ENCODE data around the gene WDFY4.

Gene WDFY4

DNA sequence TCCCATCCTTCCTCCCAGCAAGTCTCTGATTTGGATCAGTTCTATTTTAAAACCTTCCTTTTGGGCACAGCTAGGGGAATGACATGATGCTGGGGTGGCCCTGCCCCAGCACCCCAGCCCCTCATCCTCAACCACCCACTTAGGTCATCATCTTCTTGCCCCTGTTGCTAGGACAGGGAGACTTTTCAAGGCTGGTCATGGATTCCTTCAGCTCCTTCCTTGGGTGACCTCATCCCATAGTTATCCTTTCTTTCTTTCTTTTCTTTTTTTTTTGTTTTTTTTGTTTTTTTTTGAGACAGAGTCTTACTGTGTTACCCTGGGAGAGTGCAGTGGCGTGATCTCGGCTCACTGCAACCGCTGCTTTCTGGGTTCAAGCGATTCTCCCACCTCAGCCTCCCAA, 127.2 kb downstream of the WDFY4 start:
- WGBS (ENCODE audit: extremely low coverage, insufficient coverage, low lambda C conversion rate): no CpG with 5 or more reads among the region's 4 CpGs
- Histone ChIP-seq H2BK5ac (ENCODE audit: low read length) (no peak overlapping the region), H3K4ac (ENCODE audit: low read depth, low read length) (no peak overlapping the region)

DNA sequence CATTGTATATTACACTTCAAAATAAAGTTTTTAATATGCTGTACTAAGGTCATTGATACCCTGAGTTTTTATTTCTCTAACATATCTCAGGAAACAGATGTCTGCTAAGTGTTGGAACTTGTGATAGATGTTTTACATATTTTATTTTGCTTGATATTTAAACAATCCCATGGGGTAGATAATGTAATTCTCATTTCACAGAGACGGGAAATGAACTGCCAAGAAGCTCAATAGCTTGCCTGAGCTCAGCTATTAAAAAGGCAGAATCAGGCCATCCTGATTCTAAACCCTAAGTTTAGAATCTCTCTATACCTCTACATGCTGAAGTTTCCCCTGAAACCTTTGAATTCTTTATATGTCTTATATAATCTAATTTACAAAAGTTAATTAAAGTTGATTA, 128.6 kb downstream of the WDFY4 start:
- no peak overlapping the region for H2AK5ac ChIP-seq (ENCODE audit: low read length)
- no peak overlapping the region for H3K56ac ChIP-seq (ENCODE audit: low read length)
- H2BK5ac ChIP-seq (ENCODE audit: low read length): no peak overlapping the region
- H3K18ac ChIP-seq (ENCODE audit: low read length): no peak overlapping the region
- H3K4me1 ChIP-seq (ENCODE audit: control insufficient read depth, low read depth, low read length): no peaks in the 10 kb centered on the region
- H4K8ac ChIP-seq (ENCODE audit: low read depth, low read length): no peak overlapping the region
- no peak overlapping the region for H3K9ac ChIP-seq (ENCODE audit: low read length)
- H3K36me3 ChIP-seq (ENCODE audit: control insufficient read depth, insufficient read depth, low read length): no peaks in the 10 kb centered on the region
- H4K5ac ChIP-seq (ENCODE audit: low read length): no peak overlapping the region
- no peak overlapping the region for H2BK15ac ChIP-seq (replicated peaks; ENCODE audit: low read depth)
- no peak overlapping the region for H3K4me3 ChIP-seq (ENCODE audit: low read length)
- H3K23ac ChIP-seq (ENCODE audit: low read length): no peak overlapping the region
- DNase-seq: no peak
- H3K79me2 ChIP-seq (ENCODE audit: control insufficient read depth, insufficient read depth, low read length): no peaks in the 10 kb centered on the region
- H2BK120ac ChIP-seq (ENCODE audit: low read depth, low read length): no peak overlapping the region
- H3K4ac ChIP-seq (ENCODE audit: low read depth, low read length): no peak overlapping the region
- no peak overlapping the region for H3K4me2 ChIP-seq (ENCODE audit: low read length)
- no CpG with 5 or more reads among the region's 1 CpG for WGBS (ENCODE audit: extremely low coverage, insufficient coverage, low lambda C conversion rate)
- H3K79me1 ChIP-seq (ENCODE audit: low read length): no peaks in the 10 kb centered on the region
- no peaks in the 10 kb centered on the region for H3K27me3 ChIP-seq (ENCODE audit: insufficient read depth, low read length, poor library complexity)
- H3K27ac ChIP-seq (ENCODE audit: low read depth, low read length): no peak overlapping the region

More for the DNA sequence above, 127.2 kb downstream of the WDFY4 start:
- no peak overlapping the region for H3K56ac ChIP-seq (ENCODE audit: low read length)
- H4K8ac ChIP-seq (ENCODE audit: low read depth, low read length): no peak overlapping the region
- H2BK120ac ChIP-seq (ENCODE audit: low read depth, low read length): no peak overlapping the region
- H3K27me3 ChIP-seq (ENCODE audit: insufficient read depth, low read length, poor library complexity): no peaks in the 10 kb centered on the region
- H3K4me3 ChIP-seq (ENCODE audit: low read length): no peak overlapping the region
- no peaks in the 10 kb centered on the region for H3K4me1 ChIP-seq (ENCODE audit: control insufficient read depth, low read depth, low read length)
- H3K18ac ChIP-seq (ENCODE audit: low read length): no peak overlapping the region
- DNase-seq: no peak
- no peaks in the 10 kb centered on the region for H3K79me2 ChIP-seq (ENCODE audit: control insufficient read depth, insufficient read depth, low read length)
- H3K27ac ChIP-seq (ENCODE audit: low read depth, low read length): no peak overlapping the region
- H3K9ac ChIP-seq (ENCODE audit: low read length): no peak overlapping the region
- H3K4me2 ChIP-seq (ENCODE audit: low read length): no peak overlapping the region
- H3K36me3 ChIP-seq (ENCODE audit: control insufficient read depth, insufficient read depth, low read length): no peaks in the 10 kb centered on the region
- no peak overlapping the region for H3K23ac ChIP-seq (ENCODE audit: low read length)
- H3K79me1 ChIP-seq (ENCODE audit: low read length): no peaks in the 10 kb centered on the region
- no peak overlapping the region for H2BK15ac ChIP-seq (replicated peaks; ENCODE audit: low read depth)
- H4K5ac ChIP-seq (ENCODE audit: low read length): no peak overlapping the region
- H2AK5ac ChIP-seq (ENCODE audit: low read length): no peak overlapping the region

- Histone ChIP-seq H3K4me1 (ENCODE audit: control insufficient read depth, low read depth, low read length) (no peaks in the 10 kb centered on the region), H4K8ac (ENCODE audit: low read depth, low read length) (no peak overlapping the region), H3K27ac (ENCODE audit: low read depth, low read length) (no peak overlapping the region), H3K4me2 (ENCODE audit: low read length) (no peak overlapping the region), H3K36me3 (ENCODE audit: control insufficient read depth, insufficient read depth, low read length) (no peaks in the 10 kb centered on the region), H3K56ac (ENCODE audit: low read length) (no peak overlapping the region), H3K4me3 (ENCODE audit: low read length) (no peak overlapping the region), H4K5ac (ENCODE audit: low read length) (no peak overlapping the region), H2BK5ac (ENCODE audit: low read length) (no peak overlapping the region), H3K27me3 (ENCODE audit: insufficient read depth, low read length, poor library complexity) (no peaks in the 10 kb centered on the region), H3K9ac (ENCODE audit: low read length) (no peak overlapping the region), H3K23ac (ENCODE audit: low read length) (no peak overlapping the region), H3K4ac (ENCODE audit: low read depth, low read length) (no peak overlapping the region), H2BK120ac (ENCODE audit: low read depth, low read length) (no peak overlapping the region), H3K18ac (ENCODE audit: low read length) (no peak overlapping the region), H2BK15ac (replicated peaks; ENCODE audit: low read depth) (no peak overlapping the region), H2AK5ac (ENCODE audit: low read length) (no peak overlapping the region), H3K79me1 (ENCODE audit: low read length) (no peaks in the 10 kb centered on the region), H3K79me2 (ENCODE audit: control insufficient read depth, insufficient read depth, low read length) (no peaks in the 10 kb centered on the region)
- DNase-seq: no peak
- no CpG with 5 or more reads among the region's 3 CpGs for WGBS (ENCODE audit: extremely low coverage, insufficient coverage, low lambda C conversion rate)
Observed at GRCh38 chr10:48813825-48814224, 129.2 kb downstream of the WDFY4 start.

DNA sequence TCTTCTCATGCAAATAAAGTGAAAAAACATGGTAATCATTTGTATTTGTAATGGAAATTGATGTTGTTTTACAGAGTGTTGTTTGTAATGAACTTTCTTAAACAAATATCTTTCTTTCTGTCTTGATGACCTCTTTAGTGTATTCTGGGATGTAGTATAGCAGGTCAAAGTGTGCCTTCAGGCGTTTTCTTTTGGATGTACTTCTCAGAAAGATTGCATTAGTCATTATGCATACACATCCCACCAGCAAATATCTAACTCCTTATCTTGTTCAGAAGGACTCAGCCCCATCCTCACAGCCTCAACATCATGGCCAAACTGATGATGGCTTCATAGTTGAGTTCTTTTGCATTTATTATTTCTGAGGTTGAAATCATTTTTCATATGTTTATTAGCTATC, 130.3 kb downstream of the WDFY4 start:
- DNase-seq: no peak
- Histone ChIP-seq H3K18ac (ENCODE audit: low read length) (no peak overlapping the region), H3K4ac (ENCODE audit: low read depth, low read length) (no peak overlapping the region), H3K4me2 (ENCODE audit: low read length) (no peak overlapping the region), H3K79me1 (ENCODE audit: low read length) (no peaks in the 10 kb centered on the region), H2BK120ac (ENCODE audit: low read depth, low read length) (no peak overlapping the region), H3K56ac (ENCODE audit: low read length) (no peak overlapping the region), H3K36me3 (ENCODE audit: control insufficient read depth, insufficient read depth, low read length) (no peaks in the 10 kb centered on the region), H3K79me2 (ENCODE audit: control insufficient read depth, insufficient read depth, low read length) (no peaks in the 10 kb centered on the region), H3K23ac (ENCODE audit: low read length) (no peak overlapping the region), H2BK15ac (replicated peaks; ENCODE audit: low read depth) (no peak overlapping the region), H3K4me3 (ENCODE audit: low read length) (no peak overlapping the region), H3K27ac (ENCODE audit: low read depth, low read length) (no peak overlapping the region), H2BK5ac (ENCODE audit: low read length) (no peak overlapping the region), H2AK5ac (ENCODE audit: low read length) (no peak overlapping the region), H3K9ac (ENCODE audit: low read length) (no peak overlapping the region), H4K5ac (ENCODE audit: low read length) (no peak overlapping the region), H3K4me1 (ENCODE audit: control insufficient read depth, low read depth, low read length) (no peaks in the 10 kb centered on the region), H3K27me3 (ENCODE audit: insufficient read depth, low read length, poor library complexity) (no peaks in the 10 kb centered on the region), H4K8ac (ENCODE audit: low read depth, low read length) (no peak overlapping the region)
- no CpG with 5 or more reads among the region's 1 CpG for WGBS (ENCODE audit: extremely low coverage, insufficient coverage, low lambda C conversion rate)

DNA sequence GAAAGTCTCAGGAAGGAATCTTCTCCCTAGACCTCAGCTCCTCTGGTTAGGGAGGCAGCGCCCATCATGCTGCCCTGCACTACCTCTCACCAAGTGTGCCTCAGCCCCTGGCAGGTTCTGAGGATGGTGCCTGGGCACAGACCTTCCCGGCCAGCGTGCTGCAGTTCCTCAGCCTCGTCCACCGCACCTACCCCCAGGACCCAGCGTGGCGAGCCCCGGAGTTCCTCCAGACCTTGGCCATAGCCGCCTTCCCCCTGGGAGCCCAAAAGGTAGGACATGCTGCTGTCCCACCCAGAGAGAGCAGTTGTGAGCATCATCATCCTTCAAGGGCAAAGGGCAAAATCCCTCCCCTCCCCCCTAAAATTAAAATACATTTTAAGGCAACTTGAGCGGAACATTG, 132.5 kb downstream of the WDFY4 start:
- H3K36me3 ChIP-seq (ENCODE audit: control insufficient read depth, insufficient read depth, low read length): no peaks in the 10 kb centered on the region
- H2BK5ac ChIP-seq (ENCODE audit: low read length): no peak overlapping the region
- no peak overlapping the region for H3K27ac ChIP-seq (ENCODE audit: low read depth, low read length)
- no peak overlapping the region for H3K9ac ChIP-seq (ENCODE audit: low read length)
- no peak overlapping the region for H4K5ac ChIP-seq (ENCODE audit: low read length)
- H2BK120ac ChIP-seq (ENCODE audit: low read depth, low read length): no peak overlapping the region
- H3K23ac ChIP-seq (ENCODE audit: low read length): no peak overlapping the region
- H3K56ac ChIP-seq (ENCODE audit: low read length): no peak overlapping the region
- H3K18ac ChIP-seq (ENCODE audit: low read length): no peak overlapping the region
- H3K79me2 ChIP-seq (ENCODE audit: control insufficient read depth, insufficient read depth, low read length): no peaks in the 10 kb centered on the region
- no peak overlapping the region for H3K4me3 ChIP-seq (ENCODE audit: low read length)
- H2AK5ac ChIP-seq (ENCODE audit: low read length): no peak overlapping the region
- H3K27me3 ChIP-seq (ENCODE audit: insufficient read depth, low read length, poor library complexity): no peaks in the 10 kb centered on the region
- H3K4me2 ChIP-seq (ENCODE audit: low read length): no peak overlapping the region
- H3K4ac ChIP-seq (ENCODE audit: low read depth, low read length): no peak overlapping the region
- no peaks in the 10 kb centered on the region for H3K4me1 ChIP-seq (ENCODE audit: control insufficient read depth, low read depth, low read length)
- no peak overlapping the region for H2BK15ac ChIP-seq (replicated peaks; ENCODE audit: low read depth)
- DNase-seq: no peak
- no CpG with 5 or more reads among the region's 10 CpGs for WGBS (ENCODE audit: extremely low coverage, insufficient coverage, low lambda C conversion rate)
- H4K8ac ChIP-seq (ENCODE audit: low read depth, low read length): no peak overlapping the region
- no peaks in the 10 kb centered on the region for H3K79me1 ChIP-seq (ENCODE audit: low read length)

GRCh38 chr10:48818081-48818480, 133.4 kb downstream of the WDFY4 start:
- no peak overlapping the region for H3K56ac ChIP-seq (ENCODE audit: low read length)
- no peak overlapping the region for H3K4ac ChIP-seq (ENCODE audit: low read depth, low read length)
- H2BK5ac ChIP-seq (ENCODE audit: low read length): no peak overlapping the region
- no peak overlapping the region for H2BK15ac ChIP-seq (replicated peaks; ENCODE audit: low read depth)
- H3K23ac ChIP-seq (ENCODE audit: low read length): no peak overlapping the region
- H4K5ac ChIP-seq (ENCODE audit: low read length): no peak overlapping the region
- no peaks in the 10 kb centered on the region for H3K79me2 ChIP-seq (ENCODE audit: control insufficient read depth, insufficient read depth, low read length)
- WGBS (ENCODE audit: extremely low coverage, insufficient coverage, low lambda C conversion rate): no CpG with 5 or more reads among the region's 2 CpGs
- H4K8ac ChIP-seq (ENCODE audit: low read depth, low read length): no peak overlapping the region
- DNase-seq: no peak
- H2AK5ac ChIP-seq (ENCODE audit: low read length): no peak overlapping the region
- no peak overlapping the region for H3K18ac ChIP-seq (ENCODE audit: low read length)
- no peak overlapping the region for H3K27ac ChIP-seq (ENCODE audit: low read depth, low read length)
- H2BK120ac ChIP-seq (ENCODE audit: low read depth, low read length): no peak overlapping the region
- no peaks in the 10 kb centered on the region for H3K4me1 ChIP-seq (ENCODE audit: control insufficient read depth, low read depth, low read length)
- H3K79me1 ChIP-seq (ENCODE audit: low read length): no peaks in the 10 kb centered on the region
- H3K4me2 ChIP-seq (ENCODE audit: low read length): no peak overlapping the region
- H3K4me3 ChIP-seq (ENCODE audit: low read length): no peak overlapping the region
- no peaks in the 10 kb centered on the region for H3K36me3 ChIP-seq (ENCODE audit: control insufficient read depth, insufficient read depth, low read length)
- H3K9ac ChIP-seq (ENCODE audit: low read length): no peak overlapping the region
- no peaks in the 10 kb centered on the region for H3K27me3 ChIP-seq (ENCODE audit: insufficient read depth, low read length, poor library complexity)

Measured in mesendoderm (in vitro differentiated cells).